ENCODE measurements around the gene SERPINC1. TPM values are rescaled to one million over a fixed set of nuclear protein-coding genes. Genes with fewer than 3 reads are reported as not detected.

The SERPINC1 gene
- polyA plus RNA-seq, 1 donor from 2014 or later: not detected

DNA sequence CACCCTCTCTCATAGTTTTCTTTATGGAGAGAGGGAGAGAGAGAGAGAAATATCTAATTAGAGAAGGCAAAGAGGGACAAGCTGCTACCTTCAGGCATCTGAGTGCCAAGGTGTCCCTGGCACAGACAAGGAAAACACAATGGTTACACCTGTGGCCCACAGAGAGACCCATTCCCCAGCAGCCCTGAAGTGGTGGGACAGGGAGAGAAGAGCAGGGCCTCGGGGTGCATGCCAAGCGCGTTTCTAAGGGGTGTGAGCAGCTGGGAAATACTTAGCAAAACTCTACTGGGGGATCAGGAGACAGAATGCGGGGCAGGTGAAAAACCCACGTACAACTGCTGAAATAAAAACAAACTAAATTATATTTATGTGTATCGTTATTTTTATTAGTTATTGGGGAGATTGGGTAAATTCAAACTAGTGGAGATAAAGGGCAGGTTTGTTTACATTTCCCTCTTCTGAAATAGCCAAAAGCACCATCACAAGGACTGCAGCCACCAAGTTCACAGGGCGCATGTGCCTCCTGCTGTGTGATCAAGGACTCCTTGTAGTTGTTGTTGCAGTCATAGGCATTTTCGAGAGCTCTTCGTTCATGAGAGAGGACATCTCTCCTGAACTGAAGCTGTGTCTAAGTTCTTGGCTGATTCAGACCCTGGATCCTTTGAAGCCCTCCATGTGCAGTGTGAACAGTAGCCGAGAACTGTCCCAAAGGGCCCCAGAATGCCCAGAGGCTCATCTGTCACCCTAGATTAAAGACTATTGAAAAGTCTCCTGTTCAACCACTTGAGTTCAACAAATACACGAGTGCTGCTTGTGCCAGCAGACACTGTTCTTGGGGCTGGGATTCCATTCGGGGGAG, 737 bp upstream of the SERPINC1 start:
- Histone ChIP-seq H3K4me2 (ENCODE audit: low read length) (no peak overlapping the region), H4K20me1 (ENCODE audit: insufficient read depth) (no peaks in the 10 kb centered on the region), H3K9me2 (ENCODE audit: insufficient read depth, low read length) (no peaks in the 10 kb centered on the region), H3K9ac (ENCODE audit: low read length) (no peak overlapping the region), H3K36me3 (ENCODE audit: insufficient read depth, low read length) (no peaks in the 10 kb centered on the region), H3K9me3 (ENCODE audit: low read length) (no peaks in the 10 kb centered on the region), H3K27ac (ENCODE audit: low read length) (no peak overlapping the region), H3K27me3 (ENCODE audit: insufficient read depth, low read depth, low read length) (no peaks in the 10 kb centered on the region), H2AFZ (ENCODE audit: low read depth, low read length) (no peak overlapping the region), H3F3A (ENCODE audit: insufficient read depth, low read length, poor library complexity, severe bottlenecking) (no peaks in the 10 kb centered on the region), H3K4me3 (ENCODE audit: low read length) (no peak overlapping the region), H3K79me2 (replicated peaks; ENCODE audit: insufficient read depth, low read length) (no peaks in the 10 kb centered on the region)
- TF ChIP-seq TAF1 (IDR thresholded peaks at IDR 0.05; ENCODE audit: low read depth) (no peak), SMC3 (conservative IDR thresholded peaks at IDR 0.05; ENCODE audit: poor library complexity) (no peak), MXI1 (conservative IDR thresholded peaks at IDR 0.05; ENCODE audit: poor library complexity, severe bottlenecking) (no peak)

DNA sequence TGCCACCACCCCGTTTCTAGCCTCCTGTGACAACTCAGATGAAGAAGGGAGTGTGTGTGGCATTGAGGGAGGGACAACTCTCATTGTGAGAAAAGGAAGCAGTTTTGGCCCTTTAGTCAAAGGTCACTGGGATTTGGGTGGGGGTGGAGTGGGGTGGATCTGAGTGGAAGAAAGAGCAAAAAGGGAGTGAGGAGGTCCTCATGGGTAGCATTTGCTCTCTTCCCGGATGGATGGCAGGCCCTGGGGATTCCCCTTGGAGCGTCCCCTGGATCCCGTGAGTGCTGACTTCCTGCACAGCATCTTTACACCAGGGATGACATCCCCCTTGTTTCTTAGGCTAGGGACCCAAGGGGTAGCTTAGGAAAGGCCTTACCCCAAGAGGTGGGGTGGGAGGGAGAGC, 460 bp downstream of the SERPINC1 start:
- no peaks in the 10 kb centered on the region for H3K36me3 ChIP-seq (ENCODE audit: insufficient read depth, low read length)
- no peaks in the 10 kb centered on the region for H3K27me3 ChIP-seq (ENCODE audit: insufficient read depth, low read depth, low read length)
- no peak overlapping the region for H2AFZ ChIP-seq (ENCODE audit: low read depth, low read length)
- no peaks in the 10 kb centered on the region for H3K79me2 ChIP-seq (replicated peaks; ENCODE audit: insufficient read depth, low read length)
- H3F3A ChIP-seq (ENCODE audit: insufficient read depth, low read length, poor library complexity, severe bottlenecking): no peaks in the 10 kb centered on the region
- no peaks in the 10 kb centered on the region for H4K20me1 ChIP-seq (ENCODE audit: insufficient read depth)
- no peak overlapping the region for H3K4me3 ChIP-seq (ENCODE audit: low read length)
- no peaks in the 10 kb centered on the region for H3K9me2 ChIP-seq (ENCODE audit: insufficient read depth, low read length)
- no peak overlapping the region for H3K27ac ChIP-seq (ENCODE audit: low read length)
- H3K9me3 ChIP-seq (ENCODE audit: low read length): no peaks in the 10 kb centered on the region
- H3K4me2 ChIP-seq (ENCODE audit: low read length): no peak overlapping the region
- H3K9ac ChIP-seq (ENCODE audit: low read length): no peak overlapping the region
- TF ChIP-seq RAD21 (conservative IDR thresholded peaks at IDR 0.05) (no peak), SMC3 (conservative IDR thresholded peaks at IDR 0.05; ENCODE audit: poor library complexity) (no peak), MXI1 (conservative IDR thresholded peaks at IDR 0.05; ENCODE audit: poor library complexity, severe bottlenecking) (no peak), TAF1 (IDR thresholded peaks at IDR 0.05; ENCODE audit: low read depth) (no peak), EP300 (conservative IDR thresholded peaks at IDR 0.05; ENCODE audit: poor library complexity, severe bottlenecking) (no peak), EZH2 (IDR thresholded peaks at IDR 0.05; ENCODE audit: borderline replicate concordance, insufficient read depth, low read length, poor library complexity, severe bottlenecking) (no peak), POLR2AphosphoS5 (IDR thresholded peaks at IDR 0.05) (no peak)
- TF ChIP-seq, protein P1, sequence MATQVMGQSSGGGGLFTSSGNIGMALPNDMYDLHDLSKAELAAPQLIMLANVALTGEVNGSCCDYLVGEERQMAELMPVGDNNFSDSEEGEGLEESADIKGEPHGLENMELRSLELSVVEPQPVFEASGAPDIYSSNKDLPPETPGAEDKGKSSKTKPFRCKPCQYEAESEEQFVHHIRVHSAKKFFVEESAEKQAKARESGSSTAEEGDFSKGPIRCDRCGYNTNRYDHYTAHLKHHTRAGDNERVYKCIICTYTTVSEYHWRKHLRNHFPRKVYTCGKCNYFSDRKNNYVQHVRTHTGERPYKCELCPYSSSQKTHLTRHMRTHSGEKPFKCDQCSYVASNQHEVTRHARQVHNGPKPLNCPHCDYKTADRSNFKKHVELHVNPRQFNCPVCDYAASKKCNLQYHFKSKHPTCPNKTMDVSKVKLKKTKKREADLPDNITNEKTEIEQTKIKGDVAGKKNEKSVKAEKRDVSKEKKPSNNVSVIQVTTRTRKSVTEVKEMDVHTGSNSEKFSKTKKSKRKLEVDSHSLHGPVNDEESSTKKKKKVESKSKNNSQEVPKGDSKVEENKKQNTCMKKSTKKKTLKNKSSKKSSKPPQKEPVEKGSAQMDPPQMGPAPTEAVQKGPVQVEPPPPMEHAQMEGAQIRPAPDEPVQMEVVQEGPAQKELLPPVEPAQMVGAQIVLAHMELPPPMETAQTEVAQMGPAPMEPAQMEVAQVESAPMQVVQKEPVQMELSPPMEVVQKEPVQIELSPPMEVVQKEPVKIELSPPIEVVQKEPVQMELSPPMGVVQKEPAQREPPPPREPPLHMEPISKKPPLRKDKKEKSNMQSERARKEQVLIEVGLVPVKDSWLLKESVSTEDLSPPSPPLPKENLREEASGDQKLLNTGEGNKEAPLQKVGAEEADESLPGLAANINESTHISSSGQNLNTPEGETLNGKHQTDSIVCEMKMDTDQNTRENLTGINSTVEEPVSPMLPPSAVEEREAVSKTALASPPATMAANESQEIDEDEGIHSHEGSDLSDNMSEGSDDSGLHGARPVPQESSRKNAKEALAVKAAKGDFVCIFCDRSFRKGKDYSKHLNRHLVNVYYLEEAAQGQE (IDR thresholded peaks at IDR 0.05; ENCODE audit: borderline replicate concordance): no peak
- TF ChIP-seq, protein P2, sequence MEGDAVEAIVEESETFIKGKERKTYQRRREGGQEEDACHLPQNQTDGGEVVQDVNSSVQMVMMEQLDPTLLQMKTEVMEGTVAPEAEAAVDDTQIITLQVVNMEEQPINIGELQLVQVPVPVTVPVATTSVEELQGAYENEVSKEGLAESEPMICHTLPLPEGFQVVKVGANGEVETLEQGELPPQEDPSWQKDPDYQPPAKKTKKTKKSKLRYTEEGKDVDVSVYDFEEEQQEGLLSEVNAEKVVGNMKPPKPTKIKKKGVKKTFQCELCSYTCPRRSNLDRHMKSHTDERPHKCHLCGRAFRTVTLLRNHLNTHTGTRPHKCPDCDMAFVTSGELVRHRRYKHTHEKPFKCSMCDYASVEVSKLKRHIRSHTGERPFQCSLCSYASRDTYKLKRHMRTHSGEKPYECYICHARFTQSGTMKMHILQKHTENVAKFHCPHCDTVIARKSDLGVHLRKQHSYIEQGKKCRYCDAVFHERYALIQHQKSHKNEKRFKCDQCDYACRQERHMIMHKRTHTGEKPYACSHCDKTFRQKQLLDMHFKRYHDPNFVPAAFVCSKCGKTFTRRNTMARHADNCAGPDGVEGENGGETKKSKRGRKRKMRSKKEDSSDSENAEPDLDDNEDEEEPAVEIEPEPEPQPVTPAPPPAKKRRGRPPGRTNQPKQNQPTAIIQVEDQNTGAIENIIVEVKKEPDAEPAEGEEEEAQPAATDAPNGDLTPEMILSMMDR (IDR thresholded peaks at IDR 0.05; ENCODE audit: poor library complexity, severe bottlenecking): no peak
